Muscle of back (tissue), 11 donors: Measurements from ENCODE around the gene SLC25A12. TPM values are rescaled to one million over a fixed set of nuclear protein-coding genes. Genes with fewer than 3 reads are reported as not detected.
"Not testable (repeated sequence)": the region's sequence is repeated elsewhere in the genome, so short reads cannot be mapped to it uniquely, and the experiment has no call there.

Source experiments
- DNase-seq, 3 donors: peaks; one replicate each; pipeline versions ENCODE4 v3.0.0 to v3.0.0-alpha.2; 2013
- polyA plus RNA-seq, 10 donors: library from polyadenylated mRNA; unstranded; fragments of 120-200 nt; gene quantifications; one replicate each; pipeline ENCODE4 v1.2.1, GENCODE V29; 2013; ENCODE audit not compliant: insufficient read length in 10 of 10

SLC25A12 gene
- polyA plus RNA-seq, 10 donors: 19.2 to 28.0 (median 24.1) TPM

DNA sequence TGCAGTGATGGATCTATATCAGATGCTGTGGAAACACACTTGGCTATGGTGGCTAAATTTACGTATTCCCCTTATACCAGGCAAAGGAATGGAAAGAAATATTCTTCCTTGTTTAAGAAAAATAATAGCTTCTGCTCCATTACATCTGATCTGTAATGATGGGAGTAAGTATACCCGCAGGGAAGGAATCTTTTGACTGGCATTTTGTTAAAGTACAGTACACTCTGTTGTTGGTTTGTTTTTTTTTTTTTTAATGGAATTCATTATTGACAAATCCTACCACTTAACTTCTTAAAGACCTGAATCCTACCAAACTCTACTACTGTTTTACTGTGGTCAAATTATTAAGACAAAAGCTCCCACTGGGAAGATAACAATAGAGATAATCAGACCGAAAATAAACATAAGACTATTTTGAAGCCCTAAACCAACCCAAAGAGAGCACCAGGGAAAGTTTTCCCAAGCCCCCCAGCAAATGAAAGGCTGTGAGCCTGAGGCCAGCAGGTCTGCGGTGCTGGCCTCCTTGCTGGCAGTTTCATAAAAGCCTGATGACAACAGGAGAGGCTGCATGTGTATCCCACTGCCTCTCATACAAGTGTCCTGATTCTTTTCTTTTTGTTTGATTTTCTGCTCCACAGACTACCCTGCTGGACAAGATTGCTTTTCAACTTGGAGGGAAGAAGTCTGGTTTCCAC lies 101.0 kb downstream of the SLC25A12 start:
- no peak for DNase-seq

DNA sequence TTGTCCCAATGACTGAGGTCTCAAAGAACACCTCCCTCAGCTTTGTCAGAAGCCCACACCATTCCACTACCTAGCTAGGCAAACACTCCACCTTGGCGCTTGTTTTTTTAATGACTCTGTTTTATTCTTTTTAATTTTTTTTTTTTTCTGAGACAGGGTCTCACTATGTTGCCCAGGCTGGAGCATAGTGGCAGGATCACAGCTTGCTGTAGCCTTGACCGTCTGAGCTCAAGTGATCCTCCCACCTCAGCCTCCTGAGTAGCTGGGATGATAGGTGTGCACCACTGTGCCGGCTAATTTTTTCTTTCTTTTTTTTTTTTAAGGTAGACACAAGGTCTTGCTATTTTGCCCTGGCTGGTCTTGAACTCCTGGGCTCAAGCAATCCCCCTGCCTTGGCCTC lies 101.9 kb downstream of the SLC25A12 start:
- no peak for DNase-seq

DNA sequence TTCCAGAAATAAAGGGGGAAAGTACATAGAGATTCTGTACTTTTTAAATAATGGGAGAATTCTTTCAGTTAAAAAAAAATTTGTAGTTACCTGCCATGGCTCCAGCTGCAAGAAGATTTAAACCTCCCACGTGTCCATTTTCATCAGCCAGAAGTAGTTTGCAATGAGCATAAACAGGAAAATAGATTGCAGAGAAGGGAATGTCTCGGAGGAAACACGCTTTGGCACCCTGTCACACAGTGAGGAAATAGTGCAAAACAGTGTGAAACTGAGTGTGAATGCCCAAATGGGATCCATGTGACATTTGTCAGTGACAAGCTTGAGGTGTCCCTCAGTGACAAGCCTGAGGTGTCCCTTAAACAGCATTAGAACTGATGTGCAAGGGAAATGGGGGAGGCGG lies 102.7 kb downstream of the SLC25A12 start:
- peak in 1 of 3 donors; percentile 65 for DNase-seq

DNA sequence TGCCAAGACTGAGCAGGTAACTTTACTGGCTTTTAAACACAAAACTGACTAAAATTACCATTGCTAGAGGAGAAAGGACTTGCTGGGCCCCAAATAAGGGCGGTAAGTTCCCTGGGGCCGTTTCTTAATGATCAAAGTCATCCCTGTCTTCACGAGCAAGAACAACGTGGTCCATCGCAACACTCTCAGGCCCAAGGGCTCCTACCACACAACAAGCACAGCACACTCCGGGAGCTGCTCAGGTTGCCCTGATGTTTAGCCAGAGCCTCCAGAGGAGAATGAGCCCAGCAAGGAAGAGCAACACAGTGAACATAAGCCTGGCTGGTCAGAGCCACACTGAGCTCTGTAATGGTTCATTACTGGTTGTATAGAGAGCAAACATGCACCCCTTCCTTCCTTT lies 104.1 kb downstream of the SLC25A12 start:
- no peak for DNase-seq

DNA sequence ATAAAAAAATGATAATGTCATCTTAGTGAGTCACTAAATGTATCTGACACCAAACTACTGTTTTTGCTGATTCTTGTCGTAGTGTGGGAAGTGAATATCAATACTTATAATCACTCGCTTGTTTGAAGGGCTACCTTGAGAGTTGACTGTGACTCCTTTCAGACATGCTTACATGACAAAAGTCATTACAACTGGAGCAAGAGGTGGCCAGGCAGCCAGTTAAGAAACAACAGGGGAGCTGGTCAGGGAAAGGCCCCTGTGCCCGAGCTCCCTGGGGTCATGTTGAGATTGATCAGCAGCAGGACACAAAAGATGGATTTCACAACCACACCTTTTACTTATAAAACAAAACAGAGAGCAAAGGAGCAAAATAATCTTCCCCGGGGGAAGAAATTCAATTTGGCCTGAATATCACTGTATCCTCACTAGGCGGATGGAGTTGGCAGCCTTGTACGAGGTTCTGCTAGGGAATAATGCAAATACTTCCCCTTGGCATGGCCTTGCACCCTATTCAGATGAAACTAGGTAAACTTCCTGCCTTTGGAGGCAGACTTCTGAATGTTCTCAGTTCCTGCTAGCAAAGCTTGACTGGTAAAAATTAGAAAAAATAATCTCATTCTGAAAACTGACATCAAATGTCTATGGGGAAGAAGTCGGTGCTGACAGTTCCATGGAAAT lies 105.6 kb downstream of the SLC25A12 start:
- no peak for DNase-seq

GRCh38 chr2:171787333-171788072 lies 106.5 kb downstream of the SLC25A12 start:
- DNase-seq: no peak

DNA sequence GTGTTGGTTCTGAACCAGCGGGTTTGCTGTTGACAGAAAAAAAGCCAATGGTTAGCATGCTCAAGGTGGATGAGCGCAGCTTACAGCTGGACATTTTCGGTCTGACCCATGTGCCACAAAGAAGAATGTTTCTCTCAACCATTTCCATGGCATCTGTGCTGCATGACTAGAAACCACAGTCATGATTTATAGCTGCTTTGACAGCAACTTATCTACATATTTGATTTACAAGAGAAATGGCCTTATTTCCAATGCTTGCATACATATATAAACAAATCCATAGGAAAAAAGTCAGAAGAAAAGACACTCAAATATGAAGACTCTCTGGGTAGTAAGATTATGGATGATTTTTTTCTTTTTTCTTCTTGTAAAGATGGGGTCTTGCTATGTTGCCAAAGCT lies 108.6 kb downstream of the SLC25A12 start:
- no peak for DNase-seq

- DNase-seq: no peak
Measured at GRCh38 chr2:171778515-171778914, 115.5 kb downstream of the SLC25A12 start.

- not testable (repeated sequence) for DNase-seq
Measured at GRCh38 chr2:171774581-171774980, 119.5 kb downstream of the SLC25A12 start.

GRCh38 chr2:171772373-171772772 lies 121.7 kb downstream of the SLC25A12 start:
- no peak for DNase-seq

- no peak for DNase-seq
Measured at GRCh38 chr2:171771463-171771862, 122.6 kb downstream of the SLC25A12 start.

DNA sequence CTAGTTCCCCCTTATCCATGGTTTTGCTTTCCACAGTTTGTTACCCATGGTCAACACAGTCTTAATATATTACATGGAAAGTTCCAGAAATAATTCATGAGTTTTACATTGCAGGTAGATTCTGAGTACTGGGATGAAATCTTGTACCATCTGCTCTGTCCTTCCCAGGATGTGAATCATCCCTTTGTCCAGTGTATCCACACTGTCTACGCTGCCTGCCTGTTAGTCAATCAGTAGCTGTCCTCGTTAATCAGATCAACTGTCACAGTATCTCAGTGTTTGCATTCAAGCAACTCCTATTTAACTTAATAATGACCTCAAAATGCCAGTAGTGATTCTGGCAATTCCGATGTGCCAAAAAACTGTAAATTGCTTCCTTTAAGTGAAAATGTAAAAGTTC lies 130.4 kb downstream of the SLC25A12 start:
- DNase-seq: no peak

DNA sequence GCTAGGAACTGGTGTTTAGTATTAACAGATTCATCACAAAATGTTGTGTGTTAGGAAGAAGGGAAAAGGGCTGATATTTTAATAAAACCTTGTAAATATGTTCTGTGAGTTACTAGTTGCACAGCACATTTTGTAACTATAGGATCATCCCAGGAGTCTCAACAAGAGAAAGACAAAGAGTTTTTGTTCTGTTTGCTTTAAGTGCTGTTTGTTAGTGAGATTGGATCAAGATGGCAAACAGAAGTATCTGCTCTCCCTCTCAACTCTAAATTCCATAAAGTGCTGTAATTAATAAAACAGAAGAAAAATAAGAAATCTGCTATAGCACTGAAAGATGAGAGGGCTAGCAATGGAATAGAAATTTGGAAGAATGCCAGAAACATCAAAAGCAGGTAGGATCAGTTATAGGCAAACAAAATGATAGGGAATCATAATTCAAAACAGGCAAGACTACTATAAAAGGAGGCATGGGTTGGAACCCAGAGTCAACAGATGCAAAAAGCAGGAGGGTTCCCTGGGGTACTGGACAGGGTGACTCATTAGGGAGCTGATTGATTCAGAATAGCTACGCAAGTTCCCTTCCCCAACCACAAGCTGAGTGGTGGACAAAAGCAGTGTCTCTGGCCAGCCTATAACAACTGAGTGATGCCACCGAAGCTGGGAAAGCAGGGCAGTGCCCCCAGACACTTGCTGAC lies 131.0 kb downstream of the SLC25A12 start:
- peak in 2 of 3 donors; percentile 3 to 6 for DNase-seq

DNA sequence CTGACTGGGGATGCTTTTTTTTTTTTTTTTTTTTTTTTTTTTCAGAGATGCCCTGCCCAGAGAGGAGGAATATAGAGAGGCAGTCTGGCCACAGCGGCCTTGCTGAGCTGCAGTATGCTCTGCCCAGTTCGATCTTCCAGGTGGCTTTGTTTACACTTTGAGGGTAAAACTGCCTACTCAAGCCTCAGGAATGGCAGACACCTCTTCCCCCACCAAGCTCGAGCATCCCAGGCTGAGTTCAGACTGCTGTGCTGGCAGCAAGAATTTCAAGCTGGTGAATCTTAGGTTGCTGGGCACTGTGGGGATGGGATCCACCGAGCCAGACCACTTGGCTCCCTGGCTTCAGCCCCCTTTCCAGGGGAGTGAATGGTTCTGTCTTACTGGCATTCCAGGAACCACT lies 132.9 kb downstream of the SLC25A12 start:
- not testable (repeated sequence) for DNase-seq

GRCh38 chr2:171758762-171759161 lies 135.3 kb downstream of the SLC25A12 start:
- not testable (repeated sequence) for DNase-seq

DNA sequence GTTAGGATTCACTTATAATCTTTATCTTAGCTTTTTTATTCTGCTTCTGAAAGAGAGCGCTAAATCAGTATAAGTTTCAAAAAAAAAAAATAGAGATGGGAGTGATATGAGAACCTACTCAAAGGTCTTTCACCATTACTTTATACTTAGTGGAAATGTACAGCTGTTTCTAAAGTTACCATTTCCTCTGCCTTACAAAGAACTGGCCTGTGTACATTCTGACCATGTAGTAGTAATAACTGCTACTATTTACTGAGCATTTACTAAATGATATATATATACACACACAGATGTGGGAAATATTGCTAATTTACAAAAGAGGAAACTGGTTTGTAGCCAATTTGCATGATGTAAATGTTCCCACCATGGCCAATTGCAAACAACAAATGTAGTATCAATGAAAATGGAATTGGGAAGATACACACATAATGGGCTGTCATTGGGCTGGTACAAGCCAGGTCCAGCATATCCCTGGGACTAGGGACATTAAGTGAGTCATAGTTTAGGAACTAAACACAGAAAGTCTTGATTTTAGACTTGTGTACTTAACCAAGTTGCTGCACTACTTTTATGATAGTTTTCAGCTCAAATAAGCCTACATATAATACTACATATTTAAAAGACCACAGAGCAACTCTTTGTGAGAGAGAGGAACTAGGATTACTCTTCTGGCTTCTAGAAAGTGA lies 139.6 kb downstream of the SLC25A12 start:
- no peak for DNase-seq

DNA sequence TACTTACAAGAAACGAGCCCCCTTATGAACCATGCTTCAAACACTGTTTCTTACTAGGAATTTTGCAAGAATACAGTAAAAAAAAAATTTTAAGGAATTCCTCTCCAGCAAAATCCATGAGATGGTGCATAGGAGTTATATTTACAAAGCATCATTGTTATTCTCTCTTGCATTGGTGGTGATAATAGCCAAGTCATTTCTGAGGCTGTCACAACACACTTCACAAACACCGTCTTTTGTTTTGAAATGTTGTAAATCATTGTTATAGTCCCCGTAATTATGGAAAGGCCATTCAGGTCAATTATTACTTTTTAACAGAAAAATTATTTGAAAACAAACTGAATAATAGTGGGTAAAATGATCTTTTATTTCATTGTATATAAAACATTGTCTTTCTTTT lies 146.7 kb downstream of the SLC25A12 start:
- DNase-seq: no peak

GRCh38 chr2:171745806-171746205 lies 148.2 kb downstream of the SLC25A12 start:
- DNase-seq: no peak

DNA sequence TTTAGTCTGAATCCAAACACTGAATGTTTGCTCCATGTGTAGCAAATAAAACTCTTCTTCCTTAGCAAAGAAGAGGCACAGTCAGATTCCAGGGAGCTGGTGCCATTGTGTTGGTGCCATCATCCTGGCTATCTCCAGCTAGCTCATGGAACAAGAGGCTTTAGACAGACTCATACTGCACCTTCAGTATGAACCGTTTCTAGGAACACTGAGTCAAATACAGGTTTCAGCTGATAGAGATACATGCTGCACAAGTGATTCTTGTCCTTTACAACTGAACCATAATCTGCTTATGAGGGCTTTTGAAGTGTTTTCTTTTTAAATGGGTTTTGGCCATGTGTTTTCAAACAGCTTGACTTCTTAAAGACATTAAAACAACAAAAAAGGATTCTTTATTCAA lies 148.9 kb downstream of the SLC25A12 start:
- DNase-seq: no peak

DNA sequence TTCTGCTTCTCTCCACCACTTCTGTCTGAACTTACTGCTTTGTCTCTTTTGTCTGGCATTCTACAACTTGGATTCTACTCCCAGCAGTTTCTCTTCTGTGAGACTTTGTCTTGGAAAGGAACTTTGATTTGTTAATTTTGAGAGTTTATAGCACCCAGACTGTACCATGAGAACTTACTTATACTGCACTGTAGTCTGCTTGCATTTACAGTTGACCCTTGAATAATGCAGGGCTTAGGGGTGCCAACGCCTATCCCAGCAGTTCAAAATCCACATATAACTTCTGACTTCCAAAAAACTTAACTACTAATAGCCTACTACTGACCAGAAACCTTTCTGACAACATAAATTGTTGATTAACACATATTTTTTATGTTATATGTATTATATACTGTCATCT lies 151.3 kb downstream of the SLC25A12 start:
- no peak for DNase-seq

- DNase-seq: no peak
Measured at GRCh38 chr2:171741189-171741588, 152.9 kb downstream of the SLC25A12 start.
